Peyer's patch (tissue), 4 donors: Measurements from ENCODE around the gene TCF12.

Experiments
- POLR2A ChIP-seq, 2 donors: fragments of 450-650 bp; IDR thresholded peaks; one replicate each; pipeline ENCODE4 v1.5.1; 2017; ENCODE audit warnings: antibody characterized with exemption in 2 of 2, mild to moderate bottlenecking in 2 of 2, moderate library complexity in 2 of 2
- TF ChIP-seq, protein P1 (sequence below), 6 experiments: fragments of 450-650 bp in 4 of 6; fragments of 200-600 bp in 2 of 6; sonication (generic) in 1 of 6; IDR thresholded peaks; one replicate each; pipeline ENCODE4 v1.5.1; 2017 to 2019; ENCODE audit warnings: antibody characterized with exemption in 6 of 6, mild to moderate bottlenecking in 3 of 6, moderate library complexity in 1 of 6

GRCh38 chr15:56892659-56893363 is 25.6 kb upstream of the TCF12 start:
- TF ChIP-seq, protein P1, sequence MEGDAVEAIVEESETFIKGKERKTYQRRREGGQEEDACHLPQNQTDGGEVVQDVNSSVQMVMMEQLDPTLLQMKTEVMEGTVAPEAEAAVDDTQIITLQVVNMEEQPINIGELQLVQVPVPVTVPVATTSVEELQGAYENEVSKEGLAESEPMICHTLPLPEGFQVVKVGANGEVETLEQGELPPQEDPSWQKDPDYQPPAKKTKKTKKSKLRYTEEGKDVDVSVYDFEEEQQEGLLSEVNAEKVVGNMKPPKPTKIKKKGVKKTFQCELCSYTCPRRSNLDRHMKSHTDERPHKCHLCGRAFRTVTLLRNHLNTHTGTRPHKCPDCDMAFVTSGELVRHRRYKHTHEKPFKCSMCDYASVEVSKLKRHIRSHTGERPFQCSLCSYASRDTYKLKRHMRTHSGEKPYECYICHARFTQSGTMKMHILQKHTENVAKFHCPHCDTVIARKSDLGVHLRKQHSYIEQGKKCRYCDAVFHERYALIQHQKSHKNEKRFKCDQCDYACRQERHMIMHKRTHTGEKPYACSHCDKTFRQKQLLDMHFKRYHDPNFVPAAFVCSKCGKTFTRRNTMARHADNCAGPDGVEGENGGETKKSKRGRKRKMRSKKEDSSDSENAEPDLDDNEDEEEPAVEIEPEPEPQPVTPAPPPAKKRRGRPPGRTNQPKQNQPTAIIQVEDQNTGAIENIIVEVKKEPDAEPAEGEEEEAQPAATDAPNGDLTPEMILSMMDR (IDR thresholded peaks at IDR 0.05): no peak
- TF ChIP-seq POLR2A (IDR thresholded peaks at IDR 0.05): no peak
